GM23338 (cell line): ENCODE data around the gene DGLUCY. TPM values are rescaled to one million over a fixed set of nuclear protein-coding genes. Genes with fewer than 3 reads are reported as not detected.

Source experiments
- ATAC-seq: fragments of 200-7000 bp; cut with Tn5 transposase; 3 replicates; pipeline ENCODE4 v1.9.1; 2020
- DNase-seq: peaks from one replicate; pipeline ENCODE4 v3.0.0-alpha.2; 2015; ENCODE audit warnings: low spot score
- H2AFZ ChIP-seq: fragments of 200-600 bp; sonication (generic); 2 replicates; pipeline ENCODE4 v1.8.0; 2016; ENCODE audit warnings: antibody characterized with exemption, mild to moderate bottlenecking, moderate library complexity
- H3F3A ChIP-seq: fragments of 200-600 bp; sonication (generic); replicated peaks from 2 replicates; pipeline ENCODE4 v1.8.0; 2017; ENCODE audit warnings: antibody characterized with exemption, mixed run types, low read depth
- H3K27ac ChIP-seq: fragments of 200-600 bp; sonication (generic); 2 replicates; pipeline ENCODE4 v1.6.1; 2016; ENCODE audit warnings: low read depth
- H3K27me3 ChIP-seq: fragments of 200-600 bp; sonication (generic); 2 replicates; pipeline ENCODE4 v1.8.0; 2016; ENCODE audit warnings: mild to moderate bottlenecking, mixed run types, moderate library complexity; ENCODE audit not compliant: insufficient read depth
- H3K36me3 ChIP-seq: fragments of 200-600 bp; sonication (generic); 2 replicates; pipeline ENCODE4 v1.8.0; 2016; ENCODE audit warnings: mild to moderate bottlenecking; ENCODE audit not compliant: insufficient read depth
- H3K4me1 ChIP-seq: fragments of 200-600 bp; sonication (generic); 2 replicates; pipeline ENCODE4 v1.8.0; 2016; ENCODE audit warnings: mild to moderate bottlenecking, moderate library complexity; ENCODE audit not compliant: insufficient read depth
- H3K4me2 ChIP-seq: fragments of 200-600 bp; sonication (generic); 2 replicates; pipeline ENCODE4 v1.7.1; 2017; ENCODE audit warnings: mixed run types
- H3K4me3 ChIP-seq: fragments of 200-600 bp; sonication (generic); 2 replicates; pipeline ENCODE4 v1.6.1; 2016; ENCODE audit warnings: mixed run types
- H3K79me2 ChIP-seq: fragments of 200-600 bp; sonication (generic); replicated peaks from 2 replicates; pipeline ENCODE4 v1.8.0; 2017; ENCODE audit warnings: mild to moderate bottlenecking; ENCODE audit not compliant: insufficient read depth
- H3K9me2 ChIP-seq: fragments of 200-600 bp; sonication (generic); 2 replicates; pipeline ENCODE4 v1.8.0; 2017; ENCODE audit not compliant: insufficient read depth
- H4K20me1 ChIP-seq: fragments of 200-600 bp; sonication (generic); replicated peaks from 2 replicates; pipeline ENCODE4 v1.8.0; 2017; ENCODE audit warnings: mild to moderate bottlenecking; ENCODE audit not compliant: insufficient read depth
- H3K27ac Mint-ChIP-seq: 2 replicates; pipeline ENCODE4 v1.8.0; 2020; ENCODE audit warnings: inconsistent platforms, mild to moderate bottlenecking, moderate library complexity, mixed read lengths
- H3K27me3 Mint-ChIP-seq: 3 replicates; pipeline ENCODE4 v1.8.0; 2022; ENCODE audit warnings: low read depth, mild to moderate bottlenecking, moderate library complexity, mixed read lengths, inconsistent platforms; ENCODE audit not compliant: insufficient read depth, poor library complexity
- H3K36me3 Mint-ChIP-seq: 3 replicates; pipeline ENCODE4 v1.8.0; 2021; ENCODE audit warnings: low read depth, mild to moderate bottlenecking, inconsistent platforms, moderate library complexity, mixed read lengths
- H3K4me1 Mint-ChIP-seq: 3 replicates; pipeline ENCODE4 v1.8.0; 2020; ENCODE audit warnings: mild to moderate bottlenecking, inconsistent platforms, mixed read lengths
- H3K4me3 Mint-ChIP-seq: 3 replicates; pipeline ENCODE4 v1.8.0; 2021; ENCODE audit warnings: moderate library complexity, mild to moderate bottlenecking, inconsistent platforms, mixed read lengths
- H3K9me3 Mint-ChIP-seq: 3 replicates; pipeline ENCODE4 v1.8.0; 2020; ENCODE audit warnings: moderate library complexity, mild to moderate bottlenecking, inconsistent platforms, mixed read lengths
- CREB1 ChIP-seq: fragments of 250-450 bp; sonication (Bioruptor Pico); IDR thresholded peaks from 2 replicates; pipeline ENCODE4 v1.5.0; 2020; ENCODE audit warnings: low read depth, mild to moderate bottlenecking, moderate library complexity
- CTCF ChIP-seq, 2 experiments: fragments of 200-600 bp in 1 of 2; sonication (generic) in 1 of 2; conservative IDR thresholded peaks; 2 replicates each; pipeline versions ENCODE4 v1.5.1 to v1.6.1; 2016 to 2017; ENCODE audit warnings: antibody characterized with exemption in 2 of 2, low read depth in 2 of 2, mild to moderate bottlenecking in 2 of 2, moderate library complexity in 1 of 2
- ETS1 ChIP-seq: IDR thresholded peaks from 2 replicates; pipeline ENCODE4 v1.6.1; 2016; ENCODE audit warnings: antibody characterized with exemption
- EZH2 ChIP-seq: fragments of 200-600 bp; sonication (generic); IDR thresholded peaks from one replicate; pipeline ENCODE4 v1.8.0; 2017; ENCODE audit warnings: antibody characterized with exemption, mild to moderate bottlenecking, low read depth; ENCODE audit not compliant: unreplicated experiment
- EZH2phosphoT487 ChIP-seq: fragments of 200-600 bp; sonication (generic); IDR thresholded peaks from one replicate; pipeline ENCODE4 v1.8.1; 2018; ENCODE audit warnings: antibody characterized with exemption; ENCODE audit not compliant: unreplicated experiment
- JUNB ChIP-seq: IDR thresholded peaks from one replicate; pipeline ENCODE4 v1.6.1; 2016; ENCODE audit warnings: antibody characterized with exemption; ENCODE audit not compliant: unreplicated experiment
- NANOG ChIP-seq: IDR thresholded peaks from 2 replicates; pipeline ENCODE4 v1.6.1; 2016; ENCODE audit warnings: antibody characterized with exemption, borderline replicate concordance
- POLR2AphosphoS5 ChIP-seq: IDR thresholded peaks from 2 replicates; pipeline ENCODE4 v1.6.1; 2016; ENCODE audit warnings: antibody characterized with exemption, low read depth
- REST ChIP-seq: IDR thresholded peaks from one replicate; pipeline ENCODE4 v1.6.1; 2018; ENCODE audit warnings: antibody characterized with exemption; ENCODE audit not compliant: unreplicated experiment
- STAT1 ChIP-seq: IDR thresholded peaks from one replicate; pipeline ENCODE4 v1.6.1; 2016; ENCODE audit warnings: antibody characterized with exemption; ENCODE audit not compliant: unreplicated experiment
- ZNF114 ChIP-seq: fragments of 250-450 bp; sonication (Bioruptor Pico); IDR thresholded peaks from 2 replicates; pipeline ENCODE4 v1.5.0; 2020; ENCODE audit warnings: mild to moderate bottlenecking, moderate library complexity
- ZNF331 ChIP-seq: fragments of 250-450 bp; sonication (Bioruptor Pico); IDR thresholded peaks from 2 replicates; pipeline ENCODE4 v1.5.0; 2020; ENCODE audit warnings: low read depth, mild to moderate bottlenecking, moderate library complexity
- ZNF462 ChIP-seq: fragments of 250-450 bp; sonication (Bioruptor Pico); IDR thresholded peaks from 2 replicates; pipeline ENCODE4 v1.5.0; 2020; ENCODE audit warnings: mild to moderate bottlenecking, moderate library complexity
- polyA plus RNA-seq: library from polyadenylated mRNA; unstranded; fragments of >200 nt; fragmentation: Nextera tagmentation; extraction: Ambion mirVana; gene quantifications from 2 replicates; pipeline ENCODE4 v1.2.1, GENCODE V29; 2016
- total RNA-seq: library from RNA; depleted of rRNA; stranded (reverse); fragments of >200 nt; shearing (Covaris generic); gene quantifications from 2 replicates; pipeline ENCODE4 v1.2.3, GENCODE V29; 2014

DGLUCY gene
- total and polyA plus RNA-seq, 2 experiments from 2014 or later, result 14.6 to 31.6 TPM

- H3K4me1 Mint-ChIP-seq, result peaks cover 14% of the 10 kb centered on the region
- Histone ChIP-seq H3K4me1 (peaks cover 14% of the 10 kb centered on the region; the same call in 1 of the 2 replicates), H3K27me3 (no peaks in the 10 kb centered on the region), H3K4me3 (no peak overlapping the region), H3K79me2 (no peaks in the 10 kb centered on the region), H3K4me2 (no peak overlapping the region), H3K27ac (no peak overlapping the region), H3K36me3 (no peaks in the 10 kb centered on the region), H3F3A (no peaks in the 10 kb centered on the region), H4K20me1 (no peaks in the 10 kb centered on the region; the same call in 1 of the 2 replicates), H3K9me2 (peaks cover 5% of the 10 kb centered on the region; the same call in 1 of the 2 replicates), H2AFZ (no peak overlapping the region)
- peaks cover 24% of the 10 kb centered on the region for H3K9me3 Mint-ChIP-seq
- H3K27ac Mint-ChIP-seq, result no peak overlapping the region
- DNase-seq (no peak), ATAC-seq (no peak)
- H3K36me3 Mint-ChIP-seq, result peaks cover 23% of the 10 kb centered on the region
- no peak overlapping the region for H3K4me3 Mint-ChIP-seq
- TF ChIP-seq REST (no peak), ZNF114 (CRISPR knock-in tag) (no peak), POLR2AphosphoS5 (no peak), STAT1 (no peak), ETS1 (no peak), EZH2 (no peak), NANOG (no peak), ZNF331 (CRISPR knock-in tag) (no peak), CREB1 (CRISPR knock-in tag) (no peak), ZNF462 (CRISPR knock-in tag) (no peak), EZH2phosphoT487 (no peak), CTCF (conservative IDR thresholded peaks at IDR 0.05; ENCODE audit: low read depth in 2 of 2) (no peak), JUNB (no peak)
- H3K27me3 Mint-ChIP-seq, result peaks cover 10% of the 10 kb centered on the region
Observed at GRCh38 chr14:91231446-91231845, 117.6 kb downstream of the DGLUCY start.
